HG02973 (cell line): ENCODE data around the gene MROH8.
"Not testable (repeated sequence)": the region's sequence is repeated elsewhere in the genome, so short reads cannot be mapped to it uniquely, and the experiment has no call there.

Experiments used
- ATAC-seq: cut with Tn5 transposase; IDR thresholded peaks from one replicate; pipeline ENCODE4 v1.9.1; 2021; ENCODE audit warnings: moderate library complexity; ENCODE audit not compliant: unreplicated experiment

MROH8 gene

GRCh38 chr20:37095599-37096414, 83.5 kb downstream of the MROH8 start, which contains the start of gene RBL1:
RBL1 (minus strand) TSS chr20:37095997; CDS start chr20:37095928, 69 bp downstream.
- peak; percentile 60 for ATAC-seq

GRCh38 chr20:37095108-37095598, 84.2 kb downstream of the MROH8 start:
- ATAC-seq: peak; percentile 14

- no peak for ATAC-seq
These were observed 88.9 kb downstream of the MROH8 start for GRCh38 chr20:37090407-37090806.

- no peak for ATAC-seq
These were observed 97.5 kb downstream of the MROH8 start for GRCh38 chr20:37081717-37082289.

GRCh38 chr20:37077009-37077408, 102.3 kb downstream of the MROH8 start:
- no peak for ATAC-seq

- no peak for ATAC-seq
These were observed 103.2 kb downstream of the MROH8 start for GRCh38 chr20:37075932-37076685.

GRCh38 chr20:37072293-37073196, 106.8 kb downstream of the MROH8 start:
- ATAC-seq: no peak

- ATAC-seq: no peak
These were observed 107.9 kb downstream of the MROH8 start for GRCh38 chr20:37071481-37071911.

GRCh38 chr20:37069563-37069962, 109.8 kb downstream of the MROH8 start:
- not testable (repeated sequence) for ATAC-seq

- no peak for ATAC-seq
These were observed 113.2 kb downstream of the MROH8 start for GRCh38 chr20:37066168-37066567.

- no peak for ATAC-seq
These were observed 124.1 kb downstream of the MROH8 start for GRCh38 chr20:37055276-37055675.

- ATAC-seq: no peak
These were observed 126.0 kb downstream of the MROH8 start for GRCh38 chr20:37053230-37053950.
